ENCODE data around the gene TNFRSF21.

The TNFRSF21 gene

DNA sequence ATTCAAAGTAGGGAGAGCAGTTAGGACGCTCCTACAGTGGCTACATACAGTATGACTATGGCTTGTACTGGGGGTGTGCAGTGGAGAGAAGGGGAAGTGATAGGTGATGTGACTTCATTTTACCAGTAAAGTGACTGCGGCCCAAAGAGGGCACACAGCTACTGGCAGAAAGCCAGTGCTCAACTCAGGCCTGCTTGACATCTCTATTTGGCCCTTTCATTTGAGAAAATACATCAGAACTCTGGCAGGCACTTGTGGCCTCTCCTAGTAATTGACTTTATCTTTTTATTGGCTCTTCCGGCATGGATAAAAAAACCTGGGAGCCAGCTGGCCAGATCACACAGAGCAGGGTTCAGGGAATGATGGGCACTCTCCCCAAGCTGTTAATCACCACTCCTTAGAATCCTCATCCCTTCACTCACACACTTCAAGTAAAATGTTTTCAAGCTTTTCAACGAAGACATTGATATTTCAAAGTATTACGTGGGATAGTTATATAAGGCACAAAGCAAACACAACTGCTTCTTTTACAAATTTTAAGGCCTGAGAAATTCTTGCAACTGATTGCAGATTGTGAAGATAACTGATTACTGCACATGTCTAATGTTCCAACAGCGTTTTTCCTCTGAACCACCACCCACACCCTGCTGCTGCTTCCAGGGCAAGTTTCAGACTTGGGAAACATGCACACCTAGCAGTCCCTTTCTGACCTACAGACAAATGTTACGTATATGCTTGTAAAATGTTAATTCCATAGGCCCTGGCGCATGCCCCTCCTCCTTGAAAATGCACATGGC is 73.5 kb downstream of the TNFRSF21 start:
- TF ChIP-seq, protein P1, sequence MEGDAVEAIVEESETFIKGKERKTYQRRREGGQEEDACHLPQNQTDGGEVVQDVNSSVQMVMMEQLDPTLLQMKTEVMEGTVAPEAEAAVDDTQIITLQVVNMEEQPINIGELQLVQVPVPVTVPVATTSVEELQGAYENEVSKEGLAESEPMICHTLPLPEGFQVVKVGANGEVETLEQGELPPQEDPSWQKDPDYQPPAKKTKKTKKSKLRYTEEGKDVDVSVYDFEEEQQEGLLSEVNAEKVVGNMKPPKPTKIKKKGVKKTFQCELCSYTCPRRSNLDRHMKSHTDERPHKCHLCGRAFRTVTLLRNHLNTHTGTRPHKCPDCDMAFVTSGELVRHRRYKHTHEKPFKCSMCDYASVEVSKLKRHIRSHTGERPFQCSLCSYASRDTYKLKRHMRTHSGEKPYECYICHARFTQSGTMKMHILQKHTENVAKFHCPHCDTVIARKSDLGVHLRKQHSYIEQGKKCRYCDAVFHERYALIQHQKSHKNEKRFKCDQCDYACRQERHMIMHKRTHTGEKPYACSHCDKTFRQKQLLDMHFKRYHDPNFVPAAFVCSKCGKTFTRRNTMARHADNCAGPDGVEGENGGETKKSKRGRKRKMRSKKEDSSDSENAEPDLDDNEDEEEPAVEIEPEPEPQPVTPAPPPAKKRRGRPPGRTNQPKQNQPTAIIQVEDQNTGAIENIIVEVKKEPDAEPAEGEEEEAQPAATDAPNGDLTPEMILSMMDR (IDR thresholded peaks at IDR 0.05; ENCODE audit: borderline replicate concordance, extremely low read depth, low read length, poor library complexity, severe bottlenecking): no peak
- TF ChIP-seq EZH2 (IDR thresholded peaks at IDR 0.05; ENCODE audit: borderline replicate concordance, low read depth, low read length, severe bottlenecking): no peak
- H2AFZ ChIP-seq (ENCODE audit: low read depth, low read length): no peak overlapping the region; the same call in 1 of the 2 replicates
- H3K4me2 ChIP-seq (ENCODE audit: insufficient read depth, low read length): no peak overlapping the region
- no peaks in the 10 kb centered on the region for H4K20me1 ChIP-seq (ENCODE audit: insufficient read depth, low read length)
- no peaks in the 10 kb centered on the region for H3K79me2 ChIP-seq (ENCODE audit: insufficient read depth, low read length)
- H3K27me3 ChIP-seq (ENCODE audit: insufficient read depth, low read length, poor library complexity): no peaks in the 10 kb centered on the region
- no peaks in the 10 kb centered on the region for H3K9me3 ChIP-seq (ENCODE audit: insufficient read depth, low read length, severe bottlenecking)
- H3K36me3 ChIP-seq (ENCODE audit: insufficient read depth, low read length): no peaks in the 10 kb centered on the region
- no peak overlapping the region for H3K4me3 ChIP-seq (ENCODE audit: low read depth in 1 of 2, low read length in 2 of 2)
- H3K9ac ChIP-seq (ENCODE audit: low read depth, low read length): no peak overlapping the region
- no peak for DNase-seq
- ATAC-seq (ENCODE audit: insufficient read depth, low read depth): no peak; the same call in 2 of the 3 replicates
- no peak overlapping the region for H3K27ac ChIP-seq (ENCODE audit: low read length)
- peaks cover 9% of the 10 kb centered on the region for H3K4me1 ChIP-seq (ENCODE audit: insufficient read depth, low read length)

- no peaks in the 10 kb centered on the region for H3K9me3 ChIP-seq (ENCODE audit: insufficient read depth, low read length, severe bottlenecking)
- H3K79me2 ChIP-seq (ENCODE audit: insufficient read depth, low read length): no peaks in the 10 kb centered on the region
- DNase-seq: no peak
- peaks cover 2% of the 10 kb centered on the region; the same call in 1 of the 2 replicates for H3K4me1 ChIP-seq (ENCODE audit: insufficient read depth, low read length)
- H3K27ac ChIP-seq (ENCODE audit: low read length): no peak overlapping the region
- no peaks in the 10 kb centered on the region for H3K27me3 ChIP-seq (ENCODE audit: insufficient read depth, low read length, poor library complexity)
- ATAC-seq (ENCODE audit: insufficient read depth, low read depth): no peak
- H3K9ac ChIP-seq (ENCODE audit: low read depth, low read length): no peak overlapping the region
- TF ChIP-seq, protein P1 (IDR thresholded peaks at IDR 0.05; ENCODE audit: borderline replicate concordance, extremely low read depth, low read length, poor library complexity, severe bottlenecking): no peak
- no peak for TF ChIP-seq EZH2 (IDR thresholded peaks at IDR 0.05; ENCODE audit: borderline replicate concordance, low read depth, low read length, severe bottlenecking)
- no peak overlapping the region for H3K4me2 ChIP-seq (ENCODE audit: insufficient read depth, low read length)
- no peak overlapping the region; the same call in 1 of the 2 replicates for H2AFZ ChIP-seq (ENCODE audit: low read depth, low read length)
- H3K4me3 ChIP-seq (ENCODE audit: low read depth in 1 of 2, low read length in 2 of 2): no peak overlapping the region
- H3K36me3 ChIP-seq (ENCODE audit: insufficient read depth, low read length): no peaks in the 10 kb centered on the region
- no peaks in the 10 kb centered on the region for H4K20me1 ChIP-seq (ENCODE audit: insufficient read depth, low read length)
These were observed 74.3 kb downstream of the TNFRSF21 start for GRCh38 chr6:47235421-47235820.

- Histone ChIP-seq H4K20me1 (ENCODE audit: insufficient read depth, low read length) (no peaks in the 10 kb centered on the region), H3K27me3 (ENCODE audit: insufficient read depth, low read length, poor library complexity) (no peaks in the 10 kb centered on the region), H3K27ac (ENCODE audit: low read length) (no peak overlapping the region), H3K36me3 (ENCODE audit: insufficient read depth, low read length) (no peaks in the 10 kb centered on the region), H3K4me2 (ENCODE audit: insufficient read depth, low read length) (no peak overlapping the region), H3K79me2 (ENCODE audit: insufficient read depth, low read length) (no peaks in the 10 kb centered on the region), H3K9ac (ENCODE audit: low read depth, low read length) (no peak overlapping the region), H3K9me3 (ENCODE audit: insufficient read depth, low read length, severe bottlenecking) (no peaks in the 10 kb centered on the region), H3K4me3 (ENCODE audit: low read depth in 1 of 2, low read length in 2 of 2) (no peak overlapping the region), H3K4me1 (ENCODE audit: insufficient read depth, low read length) (no peaks in the 10 kb centered on the region), H2AFZ (ENCODE audit: low read depth, low read length) (no peak overlapping the region)
- ATAC-seq (ENCODE audit: insufficient read depth, low read depth) (no peak), DNase-seq (no peak)
- TF ChIP-seq EZH2 (IDR thresholded peaks at IDR 0.05; ENCODE audit: borderline replicate concordance, low read depth, low read length, severe bottlenecking): no peak
- TF ChIP-seq, protein P1 (IDR thresholded peaks at IDR 0.05; ENCODE audit: borderline replicate concordance, extremely low read depth, low read length, poor library complexity, severe bottlenecking): no peak
These were observed 75.3 kb downstream of the TNFRSF21 start for GRCh38 chr6:47234266-47234933.

Measured in DND-41 (cell line).